Stimulated activated CD4-positive, alpha-beta T cell treated with anti-CD3 and anti-CD28 coated beads, TNF-alpha, amount 100 ng/mL, for 24 hours (primary cell): ENCODE results near the gene PLCB1.
"Not testable (repeated sequence)": the region's sequence is repeated elsewhere in the genome, so short reads cannot be mapped to it uniquely, and the experiment has no call there.

Experiments used
- DNase-seq, 3 experiments: peaks; one replicate each; pipeline ENCODE4 v3.0.0-alpha.2; 2020; ENCODE audit warnings: low read depth in 3 of 3

The PLCB1 gene

DNA sequence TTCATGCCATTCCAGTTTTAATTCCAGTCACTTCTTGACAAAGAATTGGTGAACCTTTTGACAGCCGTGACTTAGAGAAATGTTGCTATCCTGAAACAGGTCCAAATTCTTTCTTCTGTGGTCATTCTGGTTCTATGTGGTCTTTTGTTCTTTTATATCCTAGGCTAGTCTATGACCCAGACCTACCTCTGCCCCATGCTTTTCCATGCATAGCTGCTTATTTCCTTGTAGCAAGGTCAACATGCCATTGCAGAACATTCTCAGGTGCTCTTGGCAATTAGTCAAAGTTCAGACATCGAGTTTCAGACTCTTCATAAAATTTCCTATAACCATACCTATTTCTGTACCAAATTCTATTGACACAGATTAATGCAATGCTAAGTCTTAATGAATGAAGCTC lies 202.6 kb downstream of the PLCB1 start:
- no peak for DNase-seq

DNA sequence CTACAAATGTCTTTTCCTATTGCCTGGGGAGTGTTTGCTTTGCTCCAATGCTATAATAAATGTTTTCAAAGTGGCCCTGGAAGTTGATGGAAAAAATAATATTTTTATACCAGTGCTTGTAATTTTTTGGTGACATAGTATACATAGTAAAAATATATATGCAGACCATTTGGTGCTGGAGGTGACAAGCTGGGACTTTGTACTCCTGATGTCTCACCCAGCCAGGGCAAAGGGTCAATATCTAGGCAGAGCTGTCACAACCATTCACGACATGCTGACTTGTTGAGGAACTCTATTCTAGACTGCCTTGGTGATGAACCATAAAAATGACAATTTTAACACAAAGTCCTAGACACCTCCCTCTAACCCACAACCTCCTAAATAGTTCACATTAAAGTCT lies 203.0 kb downstream of the PLCB1 start:
- no peak for DNase-seq

DNA sequence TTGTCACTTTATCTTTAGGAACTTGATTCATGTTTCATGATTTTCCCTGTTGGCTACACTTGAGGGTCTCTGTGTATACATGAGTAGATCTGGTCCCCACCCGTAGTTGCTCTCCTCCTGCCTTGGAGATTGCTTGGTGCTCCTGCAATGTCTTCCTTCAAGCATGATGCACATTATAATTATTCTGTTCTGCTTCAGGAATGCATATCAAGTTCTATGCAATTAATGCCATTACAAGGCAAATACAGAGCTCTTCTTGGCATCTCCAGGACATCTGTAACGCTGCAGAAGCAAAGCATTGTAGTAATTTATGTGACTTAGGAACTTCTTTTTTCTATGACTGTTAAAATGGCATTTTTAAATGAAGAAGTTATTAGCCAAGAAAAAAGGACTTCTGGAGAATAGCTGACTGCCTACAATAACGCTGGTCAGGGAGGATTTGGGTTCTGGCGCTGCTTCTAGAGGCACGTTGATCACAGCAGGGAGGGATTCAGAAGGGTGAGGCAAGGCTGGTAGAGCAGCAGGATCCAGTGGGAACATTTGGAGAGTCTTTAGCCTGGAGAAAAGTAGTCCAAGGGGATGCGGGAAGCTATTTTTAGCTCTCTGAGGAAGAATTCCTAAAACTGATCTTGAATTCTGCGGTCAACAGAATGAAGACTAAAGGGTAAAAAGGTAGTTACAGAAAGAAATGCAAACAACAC lies 203.6 kb downstream of the PLCB1 start:
- DNase-seq: no peak

DNA sequence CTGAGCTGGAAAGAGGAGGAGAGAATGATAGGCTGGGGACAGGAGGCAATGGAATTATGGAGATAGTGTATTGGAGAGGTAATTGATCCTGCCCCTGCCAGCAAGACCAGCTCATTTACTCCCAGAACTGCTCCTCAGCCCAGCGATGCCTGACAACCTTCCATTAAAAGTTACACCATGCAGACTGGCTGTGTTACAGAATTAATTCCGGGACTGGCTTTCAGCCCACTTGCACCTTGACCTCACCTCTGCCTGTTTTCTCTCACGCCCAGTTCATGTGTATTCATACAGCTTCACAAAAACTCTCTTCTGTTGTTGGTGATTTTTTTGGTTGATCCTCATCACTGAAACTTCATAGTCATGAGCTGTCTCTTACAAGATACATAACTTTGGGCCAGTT lies 207.3 kb downstream of the PLCB1 start:
- no peak for DNase-seq

DNA sequence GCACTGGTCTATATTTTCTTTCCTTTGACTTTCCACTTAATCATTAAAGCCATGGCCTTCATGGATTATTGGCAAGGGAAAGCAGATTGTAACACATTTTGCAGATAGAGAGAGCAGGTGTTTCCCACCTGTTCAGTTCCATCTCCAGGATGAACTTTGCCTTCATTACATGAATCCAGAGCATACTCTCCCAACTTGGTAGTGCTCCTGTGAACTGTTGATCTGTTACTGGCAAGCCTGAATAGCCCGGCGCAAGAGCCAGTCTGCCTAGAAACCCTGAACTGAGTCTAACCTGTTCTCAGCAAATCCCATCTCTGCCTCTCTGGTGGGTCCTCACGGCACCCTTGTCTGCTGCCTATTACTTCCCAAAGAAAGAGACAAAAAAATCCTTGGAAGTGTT lies 210.3 kb downstream of the PLCB1 start:
- no peak for DNase-seq

DNA sequence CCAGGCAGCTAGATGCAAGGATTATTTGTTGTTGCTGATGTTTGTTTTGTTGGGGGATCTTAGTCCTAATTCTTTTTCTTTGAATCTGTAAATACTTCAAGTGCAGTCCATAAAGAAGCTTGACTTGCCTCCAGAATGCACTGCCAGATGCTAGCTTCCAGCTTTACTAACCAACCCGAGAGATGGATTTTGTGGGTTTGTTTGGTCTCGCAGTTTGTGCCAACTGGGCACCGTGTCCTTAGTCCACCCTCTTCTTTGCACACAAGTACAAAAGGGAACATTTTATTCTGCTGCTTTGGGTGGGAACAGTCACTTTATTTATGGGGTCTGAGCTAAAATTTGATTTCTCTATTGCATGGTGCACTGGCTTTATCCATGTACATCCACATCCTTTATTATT lies 212.0 kb downstream of the PLCB1 start:
- no peak for DNase-seq

DNA sequence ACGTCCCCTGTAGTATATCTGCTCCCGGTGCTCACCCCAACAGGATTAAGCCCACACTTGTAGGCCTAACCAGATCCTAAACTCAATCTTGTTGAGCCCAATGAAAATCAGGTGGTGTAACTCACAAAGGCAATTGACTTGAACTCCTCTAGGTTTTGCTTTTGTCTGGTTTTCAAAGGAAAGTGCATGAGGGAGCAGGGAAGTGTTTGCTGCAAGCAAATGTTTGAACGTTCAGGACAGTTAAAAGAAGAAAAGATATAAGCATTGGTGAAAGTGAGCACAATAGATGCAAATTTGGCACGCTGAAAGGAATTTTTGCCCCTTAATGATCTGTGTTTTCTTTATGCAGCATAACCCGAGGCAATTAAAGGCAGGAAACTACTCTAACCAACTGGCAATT lies 212.6 kb downstream of the PLCB1 start:
- no peak for DNase-seq

DNA sequence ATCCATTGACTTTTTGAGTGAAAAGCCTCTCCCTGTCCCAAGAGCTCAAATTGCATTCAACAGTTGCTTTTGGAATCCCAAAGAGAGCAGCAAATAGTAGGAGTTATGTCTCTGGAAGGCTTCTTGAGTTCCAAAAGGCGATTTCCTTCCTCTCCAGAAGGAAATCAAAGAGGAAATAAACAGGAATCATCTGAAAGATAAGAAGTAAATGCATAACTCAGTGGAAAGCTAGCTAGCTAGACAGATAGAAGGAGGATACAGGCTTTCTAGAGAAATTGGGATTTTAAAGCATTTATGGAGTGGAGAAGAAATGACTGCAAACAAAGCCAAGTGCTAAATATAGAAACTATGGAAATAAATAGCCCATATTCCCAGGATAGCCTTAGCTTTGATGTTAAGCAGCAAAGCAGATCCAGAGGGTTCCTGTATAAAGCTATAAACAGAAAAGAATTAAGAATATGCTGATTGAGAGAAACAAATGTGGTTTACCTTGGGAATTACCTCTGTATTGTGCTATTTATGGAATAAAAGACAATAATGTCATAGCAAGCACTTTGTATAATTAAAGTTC lies 214.7 kb downstream of the PLCB1 start:
- DNase-seq: no peak

DNA sequence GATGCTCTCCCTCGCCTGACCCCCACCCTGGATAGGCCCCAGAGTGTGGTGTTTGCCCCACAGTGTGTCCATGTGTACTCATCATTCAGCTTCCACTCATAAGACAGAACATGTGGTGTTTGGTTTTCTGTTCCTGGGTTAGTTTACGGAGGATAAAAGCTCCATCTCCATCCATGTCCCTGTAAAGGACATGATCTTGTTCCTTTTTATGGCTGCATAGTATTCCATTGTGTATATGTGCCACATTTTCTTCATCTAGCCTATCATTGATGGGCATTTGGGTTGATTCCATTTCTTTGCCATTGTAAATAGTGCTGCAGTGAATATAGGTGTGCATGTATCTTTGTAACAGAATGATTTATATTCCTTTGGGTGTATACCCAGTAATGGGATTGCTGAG lies 218.2 kb downstream of the PLCB1 start:
- DNase-seq: not testable (repeated sequence)

DNA sequence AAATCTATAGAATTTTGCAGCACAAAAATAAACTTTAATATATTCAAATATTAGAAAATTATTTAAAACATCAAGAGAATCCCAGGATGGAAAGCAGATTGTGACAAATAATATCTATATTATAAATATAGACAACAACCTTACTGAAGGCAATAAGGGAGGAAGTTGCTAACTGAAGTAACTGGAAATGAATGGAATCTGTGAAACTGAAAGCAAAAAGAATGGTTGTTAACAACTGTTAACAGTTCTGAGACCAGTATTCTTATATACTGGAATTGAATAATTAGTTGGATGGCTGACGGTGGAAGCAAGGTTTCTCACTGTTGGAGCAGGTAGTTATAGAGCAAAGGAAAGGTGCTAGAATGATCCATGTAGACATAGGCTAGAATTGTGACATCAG lies 220.4 kb downstream of the PLCB1 start:
- DNase-seq: no peak

DNA sequence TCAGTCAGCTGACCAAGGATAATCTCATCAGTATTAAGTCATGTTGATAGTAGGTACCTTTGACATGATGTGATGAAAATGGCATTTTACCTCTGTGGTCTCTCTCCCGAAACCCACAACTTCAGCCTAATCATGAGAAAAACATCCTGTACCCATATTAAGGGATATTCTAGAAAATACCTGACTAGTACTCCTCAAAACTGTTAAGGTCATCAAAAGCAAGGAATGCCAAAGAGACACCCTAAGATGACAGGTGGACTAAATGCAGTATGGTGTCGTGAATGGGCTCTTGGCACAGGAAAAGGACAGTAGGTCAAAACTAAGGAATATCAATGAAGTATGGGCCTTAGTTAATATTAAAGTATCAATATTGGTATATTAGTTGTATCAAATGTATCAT lies 221.4 kb downstream of the PLCB1 start:
- no peak for DNase-seq

DNA sequence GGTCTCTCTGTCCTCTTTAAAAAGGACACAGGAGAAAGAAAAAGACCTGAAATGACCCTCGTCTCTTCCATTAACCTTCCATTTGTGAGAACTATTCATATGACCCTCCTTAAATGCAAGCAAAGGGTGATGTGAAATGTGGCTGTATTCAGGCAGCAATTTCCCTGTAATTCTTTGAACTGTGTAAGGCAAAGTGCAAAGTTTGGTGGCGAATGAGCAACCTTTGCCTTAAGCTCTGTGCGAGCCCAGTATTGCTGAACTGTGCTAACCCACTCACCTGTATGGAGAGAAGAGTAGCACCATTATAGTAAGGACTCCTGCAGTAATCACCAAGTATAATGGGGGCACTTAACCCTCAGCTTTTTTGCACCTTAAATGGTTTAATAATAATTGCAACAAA lies 223.4 kb downstream of the PLCB1 start:
- DNase-seq: no peak

DNA sequence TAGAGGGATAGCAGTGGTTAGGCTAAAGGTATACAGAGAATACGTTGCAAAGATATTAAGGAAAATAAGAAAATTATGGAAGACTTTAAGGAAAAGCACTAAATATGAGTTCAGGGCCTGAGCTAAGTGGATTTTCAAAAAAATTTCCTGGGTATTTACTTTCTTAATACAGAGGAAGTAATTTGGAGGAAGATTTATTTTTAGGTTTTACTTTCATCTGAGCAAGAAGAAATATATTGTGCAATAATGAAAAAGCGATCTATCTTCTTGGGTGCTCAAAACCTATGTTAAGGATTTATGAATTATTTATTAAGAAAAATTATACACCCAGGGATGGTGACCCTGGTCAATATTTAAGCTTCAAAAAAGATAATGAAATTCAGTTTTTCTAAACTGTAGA lies 224.7 kb downstream of the PLCB1 start:
- DNase-seq: no peak

DNA sequence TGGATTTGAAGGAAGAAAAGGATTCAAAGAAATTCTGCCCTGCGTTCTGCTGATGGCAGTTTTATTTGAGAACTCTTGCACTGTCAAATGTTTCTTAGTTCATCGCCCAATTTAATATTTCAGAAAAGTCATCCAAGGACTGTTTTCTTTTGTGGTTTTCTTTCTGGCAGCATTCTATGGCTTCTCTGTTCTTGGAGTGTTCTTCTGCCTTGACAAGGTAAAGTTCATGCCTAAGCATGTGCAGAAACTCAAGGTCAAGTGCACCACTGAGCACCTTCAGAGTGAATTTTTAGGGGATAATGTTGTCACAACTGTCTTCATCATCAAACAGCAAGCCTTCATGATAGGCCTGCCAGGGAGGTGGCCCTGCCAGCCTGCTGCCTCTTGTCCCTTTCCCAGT lies 225.6 kb downstream of the PLCB1 start:
- no peak for DNase-seq

DNA sequence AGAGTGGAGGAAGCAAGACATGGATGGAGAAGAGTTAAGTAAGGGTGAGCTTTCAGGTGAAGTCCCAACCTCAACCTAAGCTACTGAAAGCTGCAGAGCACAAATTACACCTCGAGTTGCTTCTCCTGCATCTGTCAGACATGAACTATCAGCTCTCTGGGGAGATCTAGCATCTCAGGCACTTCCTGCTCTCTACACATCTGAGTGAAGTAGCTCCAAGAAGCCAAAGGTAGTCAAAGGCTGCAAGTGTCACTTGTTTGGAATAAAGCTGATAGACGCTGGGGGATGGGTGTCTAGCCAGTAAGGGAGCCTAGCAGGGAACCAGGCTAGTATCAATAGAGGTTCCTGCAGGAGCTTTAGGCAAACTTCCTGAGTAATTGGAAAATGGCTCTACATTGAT lies 228.0 kb downstream of the PLCB1 start:
- no peak for DNase-seq

DNA sequence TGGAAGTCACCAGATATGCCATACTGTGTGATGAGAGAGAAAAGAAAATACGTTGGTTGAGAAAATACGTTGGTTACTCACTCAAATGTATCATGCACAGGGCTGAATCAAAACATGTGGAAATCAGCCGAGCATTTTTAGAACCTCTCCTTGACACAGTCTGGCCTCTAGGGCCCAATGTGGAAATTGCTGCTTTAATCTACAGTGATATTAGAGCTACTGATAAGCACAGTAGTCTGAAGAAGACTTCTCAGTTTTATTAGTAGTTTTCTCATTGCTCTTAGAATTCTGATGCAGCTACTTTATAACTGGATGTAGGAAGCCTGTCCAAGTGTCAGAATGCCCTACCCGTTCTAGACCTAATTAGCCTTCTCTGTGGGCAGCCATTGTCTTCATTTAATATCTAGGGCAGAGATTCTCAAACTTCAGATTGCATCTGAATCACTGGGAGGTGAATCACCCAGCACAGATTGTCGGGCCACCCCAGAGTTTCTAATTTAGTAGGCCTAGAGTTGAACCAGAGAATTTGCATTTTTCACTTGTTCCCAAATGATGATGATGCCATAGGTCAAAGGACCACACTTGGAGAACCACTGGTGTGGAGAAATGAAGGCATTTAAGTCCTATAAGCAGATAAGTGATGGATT lies 229.1 kb downstream of the PLCB1 start:
- peak in 1 of 3 experiments; percentile 0 for DNase-seq

DNA sequence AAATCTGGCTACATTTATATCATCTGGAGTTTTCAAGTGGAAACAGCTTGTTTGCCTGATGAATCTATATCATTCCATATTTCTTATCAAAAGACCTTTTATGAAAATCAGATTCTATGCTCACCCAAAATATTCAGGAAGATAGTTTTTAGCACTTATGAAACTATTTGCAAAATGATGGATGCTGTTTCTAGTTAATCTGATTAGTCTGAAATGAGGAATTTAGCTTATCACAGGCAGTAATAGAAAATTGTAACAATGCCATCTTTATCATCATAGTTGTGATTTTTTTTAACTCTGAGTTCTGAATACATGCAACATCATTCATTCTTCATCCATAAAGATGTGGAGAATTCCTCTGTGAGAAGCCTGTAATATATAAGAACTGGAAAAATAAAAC lies 229.7 kb downstream of the PLCB1 start:
- DNase-seq: no peak

DNA sequence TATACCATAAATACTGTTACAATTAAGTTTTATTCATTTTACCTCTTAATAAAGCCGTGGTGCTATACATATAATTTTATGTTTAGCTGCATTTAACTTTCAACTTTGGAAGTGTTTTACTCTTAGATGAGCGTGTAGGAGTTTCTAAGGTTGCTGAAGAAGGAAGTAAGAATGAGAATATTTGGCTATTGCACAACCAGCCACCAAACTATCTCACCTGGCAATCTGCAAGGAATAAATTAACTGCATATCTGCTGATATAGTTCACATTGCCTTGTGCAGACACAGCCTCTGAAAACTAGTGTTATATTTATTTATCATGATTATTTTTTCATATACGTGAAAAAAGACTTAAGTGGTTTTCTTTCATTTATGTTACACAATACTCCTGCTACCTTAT lies 230.4 kb downstream of the PLCB1 start:
- no peak for DNase-seq

DNA sequence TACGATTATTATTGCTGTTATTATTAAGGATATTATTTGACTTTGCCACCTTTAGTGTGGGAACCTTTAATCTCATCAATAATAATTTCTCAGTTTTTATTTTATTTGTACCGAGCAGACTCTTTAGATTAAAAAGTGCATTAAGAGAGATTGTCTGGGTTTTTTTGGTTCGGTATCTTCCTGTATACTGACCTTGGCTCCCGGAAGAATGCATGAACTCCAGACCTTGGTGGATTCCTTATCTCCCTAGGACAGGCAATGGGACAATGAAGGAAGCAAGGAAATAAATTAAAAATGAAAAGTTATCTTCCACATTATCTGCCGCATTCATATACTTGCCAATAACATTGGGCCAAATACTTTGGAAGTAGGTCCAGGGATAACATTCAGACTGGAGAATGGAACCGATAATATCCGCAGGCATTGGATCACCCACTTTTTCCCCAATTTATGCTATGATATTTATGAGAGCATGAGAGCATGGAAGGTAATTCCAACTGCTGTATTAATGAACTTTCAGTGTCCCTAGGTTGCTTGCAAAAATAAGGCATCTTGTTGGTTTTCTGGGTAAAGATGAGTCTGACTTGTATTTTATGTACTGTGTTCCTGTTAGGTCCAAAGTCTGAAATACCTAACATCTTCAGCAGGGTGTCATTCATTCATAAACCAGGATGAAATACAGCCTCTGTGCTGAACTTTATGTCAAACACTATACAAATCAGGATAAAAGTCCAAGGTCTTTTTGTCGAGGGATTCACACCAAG lies 232.1 kb downstream of the PLCB1 start:
- no peak for DNase-seq

DNA sequence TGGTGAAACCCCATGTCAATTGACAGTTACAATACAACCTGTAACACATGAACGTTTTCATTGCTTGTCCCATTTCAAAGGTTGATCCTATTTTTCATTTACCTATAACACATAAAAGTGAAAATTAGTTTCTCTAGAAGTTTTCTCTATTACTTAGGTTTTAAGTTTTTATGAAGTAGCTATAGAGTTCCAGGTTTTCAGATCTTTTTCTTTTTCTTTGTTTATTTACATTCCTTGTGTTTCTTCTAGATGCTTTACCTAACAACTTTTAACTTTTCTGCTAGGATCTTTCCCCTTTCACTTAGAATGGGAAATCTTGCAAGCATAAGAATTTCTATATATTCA lies 232.6 kb downstream of the PLCB1 start:
- DNase-seq: no peak

DNA sequence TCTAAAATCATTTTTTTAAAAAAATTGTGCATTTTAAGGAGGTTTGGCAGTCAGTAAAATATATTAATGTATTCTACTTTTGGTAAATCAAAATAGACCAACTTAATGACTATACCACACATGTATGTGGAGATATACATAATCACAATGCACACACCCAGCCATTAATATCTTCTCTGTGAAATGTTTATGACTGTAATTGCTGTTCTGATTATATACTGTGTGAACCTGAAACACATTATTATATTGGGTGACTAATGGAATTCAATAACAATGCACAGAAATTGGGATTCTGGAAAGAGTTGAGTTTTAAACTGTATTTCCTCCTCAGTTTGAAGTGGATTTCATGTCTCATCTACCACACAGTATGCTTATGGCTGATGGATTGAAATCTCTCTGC lies 233.6 kb downstream of the PLCB1 start:
- DNase-seq: no peak

DNA sequence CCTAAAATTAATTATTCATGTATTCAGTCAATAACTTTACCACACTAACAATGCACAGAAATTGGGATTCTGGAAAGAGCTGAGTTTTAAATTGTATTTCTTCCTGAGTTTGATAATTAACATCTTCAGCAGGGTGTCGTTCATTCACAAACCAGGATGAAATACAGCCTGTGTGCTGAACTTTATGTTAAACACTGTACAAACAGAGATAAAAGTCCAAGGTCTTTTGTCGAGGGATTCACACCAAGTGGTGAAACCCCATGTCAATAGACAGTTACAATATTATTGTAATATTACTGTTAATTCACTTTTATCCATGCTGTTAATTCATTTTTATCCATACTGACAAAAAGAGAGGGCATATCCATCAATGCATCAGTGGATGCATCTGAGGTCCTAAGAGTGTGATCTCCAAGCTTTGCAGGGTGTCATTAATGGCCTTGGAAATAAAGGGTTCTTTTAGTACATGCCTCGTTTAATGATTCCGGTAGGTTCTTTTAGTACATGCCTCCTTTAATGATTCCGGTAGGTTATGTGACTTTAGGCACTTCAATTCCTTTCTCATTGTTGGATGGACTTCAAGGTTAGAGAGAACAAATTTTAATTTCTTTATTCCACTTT lies 234.3 kb downstream of the PLCB1 start:
- DNase-seq: no peak
